Measurements from ENCODE around the gene MSI2. TPM values are rescaled to one million over a fixed set of nuclear protein-coding genes. Genes with fewer than 3 reads are reported as not detected.
A peak's percentile ranks its signal among the peaks of the same experiment; 100 is the strongest.

The MSI2 gene
- polyA plus RNA-seq, 1 of the 3 experiments (the other 2 are of a cell fraction) = 24.1 TPM

DNA sequence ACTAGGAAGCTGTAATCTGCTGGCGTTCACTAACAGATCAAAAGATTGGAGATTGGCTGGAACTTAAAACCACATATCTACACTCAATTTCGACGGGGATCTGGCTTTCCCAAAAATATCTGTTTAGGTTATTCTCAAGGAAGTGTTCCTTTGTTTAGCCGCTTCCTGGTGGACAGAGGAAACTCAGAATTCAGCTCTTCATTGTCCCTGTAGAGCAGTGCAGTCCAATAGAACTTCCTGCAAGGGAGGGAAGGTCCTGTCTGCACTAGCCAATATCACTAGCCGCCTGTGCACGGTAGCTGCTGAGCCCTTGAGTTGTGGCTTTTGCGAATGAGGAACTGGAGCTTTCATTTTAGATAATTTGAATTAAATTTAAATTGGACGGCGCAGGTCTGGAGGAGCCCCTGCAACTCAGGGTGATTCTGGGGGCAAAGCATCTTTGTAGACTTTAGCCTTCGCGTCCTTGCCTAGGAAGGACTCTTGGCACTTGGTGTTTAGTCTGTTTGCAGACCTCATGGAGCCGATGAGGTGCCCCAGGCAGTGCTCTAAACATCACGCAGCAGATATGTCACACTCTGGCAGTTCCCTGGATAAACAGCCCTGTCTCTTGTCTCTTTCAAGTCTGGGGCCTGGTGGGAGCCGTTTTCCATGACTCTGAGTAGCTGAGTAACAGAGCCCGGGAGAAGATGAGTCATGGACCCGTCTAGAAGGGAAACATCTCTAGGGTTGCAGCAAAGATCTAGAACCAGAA, 366.5 kb downstream of the MSI2 start (continued):
- TF ChIP-seq, protein P1, sequence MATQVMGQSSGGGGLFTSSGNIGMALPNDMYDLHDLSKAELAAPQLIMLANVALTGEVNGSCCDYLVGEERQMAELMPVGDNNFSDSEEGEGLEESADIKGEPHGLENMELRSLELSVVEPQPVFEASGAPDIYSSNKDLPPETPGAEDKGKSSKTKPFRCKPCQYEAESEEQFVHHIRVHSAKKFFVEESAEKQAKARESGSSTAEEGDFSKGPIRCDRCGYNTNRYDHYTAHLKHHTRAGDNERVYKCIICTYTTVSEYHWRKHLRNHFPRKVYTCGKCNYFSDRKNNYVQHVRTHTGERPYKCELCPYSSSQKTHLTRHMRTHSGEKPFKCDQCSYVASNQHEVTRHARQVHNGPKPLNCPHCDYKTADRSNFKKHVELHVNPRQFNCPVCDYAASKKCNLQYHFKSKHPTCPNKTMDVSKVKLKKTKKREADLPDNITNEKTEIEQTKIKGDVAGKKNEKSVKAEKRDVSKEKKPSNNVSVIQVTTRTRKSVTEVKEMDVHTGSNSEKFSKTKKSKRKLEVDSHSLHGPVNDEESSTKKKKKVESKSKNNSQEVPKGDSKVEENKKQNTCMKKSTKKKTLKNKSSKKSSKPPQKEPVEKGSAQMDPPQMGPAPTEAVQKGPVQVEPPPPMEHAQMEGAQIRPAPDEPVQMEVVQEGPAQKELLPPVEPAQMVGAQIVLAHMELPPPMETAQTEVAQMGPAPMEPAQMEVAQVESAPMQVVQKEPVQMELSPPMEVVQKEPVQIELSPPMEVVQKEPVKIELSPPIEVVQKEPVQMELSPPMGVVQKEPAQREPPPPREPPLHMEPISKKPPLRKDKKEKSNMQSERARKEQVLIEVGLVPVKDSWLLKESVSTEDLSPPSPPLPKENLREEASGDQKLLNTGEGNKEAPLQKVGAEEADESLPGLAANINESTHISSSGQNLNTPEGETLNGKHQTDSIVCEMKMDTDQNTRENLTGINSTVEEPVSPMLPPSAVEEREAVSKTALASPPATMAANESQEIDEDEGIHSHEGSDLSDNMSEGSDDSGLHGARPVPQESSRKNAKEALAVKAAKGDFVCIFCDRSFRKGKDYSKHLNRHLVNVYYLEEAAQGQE (IDR thresholded peaks at IDR 0.05; ENCODE audit: low read depth, low read length) = no peak
- peak; percentile 49 for TF ChIP-seq CHD2 (IDR thresholded peaks at IDR 0.05; ENCODE audit: low read length, partially characterized antibody)
- TF ChIP-seq NRF1 (IDR thresholded peaks at IDR 0.05; ENCODE audit: low read depth, low read length) = no peak
- no peak for TF ChIP-seq EZH2phosphoT487 (IDR thresholded peaks at IDR 0.05; ENCODE audit: borderline replicate concordance, low read depth)
- TF ChIP-seq RCOR1 (IDR thresholded peaks at IDR 0.05; ENCODE audit: low read length) = peak; percentile 88
- TF ChIP-seq EP300 (IDR thresholded peaks at IDR 0.05; ENCODE audit: borderline replicate concordance in 1 of 2, low read depth in 1 of 2, low read length in 1 of 2) = peak; percentile 71 to 97; a peak in 3 of 4 replicates
- peak; percentile 82 for TF ChIP-seq TCF12 (IDR thresholded peaks at IDR 0.05)
- TF ChIP-seq, protein P2, sequence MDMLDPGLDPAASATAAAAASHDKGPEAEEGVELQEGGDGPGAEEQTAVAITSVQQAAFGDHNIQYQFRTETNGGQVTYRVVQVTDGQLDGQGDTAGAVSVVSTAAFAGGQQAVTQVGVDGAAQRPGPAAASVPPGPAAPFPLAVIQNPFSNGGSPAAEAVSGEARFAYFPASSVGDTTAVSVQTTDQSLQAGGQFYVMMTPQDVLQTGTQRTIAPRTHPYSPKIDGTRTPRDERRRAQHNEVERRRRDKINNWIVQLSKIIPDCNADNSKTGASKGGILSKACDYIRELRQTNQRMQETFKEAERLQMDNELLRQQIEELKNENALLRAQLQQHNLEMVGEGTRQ (IDR thresholded peaks at IDR 0.05; ENCODE audit: borderline replicate concordance, low read depth, low read length) = no peak
- TF ChIP-seq, protein P3, sequence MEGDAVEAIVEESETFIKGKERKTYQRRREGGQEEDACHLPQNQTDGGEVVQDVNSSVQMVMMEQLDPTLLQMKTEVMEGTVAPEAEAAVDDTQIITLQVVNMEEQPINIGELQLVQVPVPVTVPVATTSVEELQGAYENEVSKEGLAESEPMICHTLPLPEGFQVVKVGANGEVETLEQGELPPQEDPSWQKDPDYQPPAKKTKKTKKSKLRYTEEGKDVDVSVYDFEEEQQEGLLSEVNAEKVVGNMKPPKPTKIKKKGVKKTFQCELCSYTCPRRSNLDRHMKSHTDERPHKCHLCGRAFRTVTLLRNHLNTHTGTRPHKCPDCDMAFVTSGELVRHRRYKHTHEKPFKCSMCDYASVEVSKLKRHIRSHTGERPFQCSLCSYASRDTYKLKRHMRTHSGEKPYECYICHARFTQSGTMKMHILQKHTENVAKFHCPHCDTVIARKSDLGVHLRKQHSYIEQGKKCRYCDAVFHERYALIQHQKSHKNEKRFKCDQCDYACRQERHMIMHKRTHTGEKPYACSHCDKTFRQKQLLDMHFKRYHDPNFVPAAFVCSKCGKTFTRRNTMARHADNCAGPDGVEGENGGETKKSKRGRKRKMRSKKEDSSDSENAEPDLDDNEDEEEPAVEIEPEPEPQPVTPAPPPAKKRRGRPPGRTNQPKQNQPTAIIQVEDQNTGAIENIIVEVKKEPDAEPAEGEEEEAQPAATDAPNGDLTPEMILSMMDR (IDR thresholded peaks at IDR 0.05) = no peak
- TF ChIP-seq SMC3 (IDR thresholded peaks at IDR 0.05; ENCODE audit: low read depth, low read length) = peak; percentile 14; the same call in 1 of the 2 replicates
- TF ChIP-seq MEF2A (IDR thresholded peaks at IDR 0.05; ENCODE audit: borderline replicate concordance, low read depth) = no peak
- TF ChIP-seq, protein P4, sequence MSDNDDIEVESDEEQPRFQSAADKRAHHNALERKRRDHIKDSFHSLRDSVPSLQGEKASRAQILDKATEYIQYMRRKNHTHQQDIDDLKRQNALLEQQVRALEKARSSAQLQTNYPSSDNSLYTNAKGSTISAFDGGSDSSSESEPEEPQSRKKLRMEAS (IDR thresholded peaks at IDR 0.05; ENCODE audit: low read depth) = peak; percentile 70; the same call in 1 of the 2 replicates
